HG03039 (cell line): Measurements from ENCODE around the gene SCN10A.

ENCODE experiments used
- ATAC-seq: cut with Tn5 transposase; IDR thresholded peaks from one replicate; pipeline ENCODE4 v1.9.1; 2021; ENCODE audit warnings: mild to moderate bottlenecking, moderate library complexity; ENCODE audit not compliant: unreplicated experiment

Gene SCN10A

GRCh38 chr3:38655708-38656300, 160.2 kb downstream of the SCN10A start:
- no peak for ATAC-seq

DNA sequence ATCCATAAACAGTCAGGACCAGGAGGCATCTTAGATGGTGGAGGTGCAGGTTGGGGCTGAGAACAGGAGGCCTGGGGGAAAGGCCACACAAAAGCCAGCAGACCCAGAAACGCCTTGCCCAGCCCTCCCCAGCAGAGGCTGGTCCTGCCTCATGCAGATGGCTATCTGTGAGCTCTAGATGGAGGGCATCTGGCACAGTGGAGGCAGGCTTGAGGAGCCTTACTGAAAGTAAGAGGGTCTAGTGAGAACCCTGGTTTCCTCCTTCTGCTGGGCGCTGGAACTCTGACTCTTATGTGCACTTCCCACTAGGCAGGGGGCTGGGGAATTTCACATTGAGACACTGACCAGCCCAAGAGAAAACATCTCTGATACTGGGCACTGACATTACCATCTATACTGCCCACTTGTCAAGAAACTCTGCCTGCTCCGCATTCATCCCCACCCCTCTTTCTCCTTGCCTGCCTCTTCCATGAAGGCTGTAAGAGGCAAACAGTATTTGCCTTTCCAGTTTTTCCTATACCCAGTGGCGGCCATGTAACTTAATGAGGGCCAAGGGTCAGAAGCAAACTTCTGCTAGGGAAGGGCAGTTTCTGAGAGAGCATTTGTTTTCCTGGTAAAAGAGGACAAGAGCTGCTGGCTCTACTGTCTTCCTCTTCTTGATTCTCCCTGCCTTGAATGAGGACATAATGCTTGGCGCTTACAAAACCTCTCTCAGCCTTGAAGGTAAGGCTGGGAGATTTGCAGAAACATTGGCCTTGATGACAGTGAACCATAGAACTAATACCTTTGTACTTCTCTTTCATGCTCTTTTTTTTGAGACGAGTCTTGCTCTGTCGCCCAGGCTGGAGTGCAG, 162.1 kb downstream of the SCN10A start:
- ATAC-seq = no peak

GRCh38 chr3:38652934-38653333, 163.1 kb downstream of the SCN10A start:
- ATAC-seq = no peak

- ATAC-seq = peak; percentile 56
These were observed 164.7 kb downstream of the SCN10A start for GRCh38 chr3:38651153-38651789.

- no peak for ATAC-seq
These were observed 165.6 kb downstream of the SCN10A start for GRCh38 chr3:38650248-38650951.

- ATAC-seq = no peak
These were observed 166.3 kb downstream of the SCN10A start, which contains the start of gene SCN5A for GRCh38 chr3:38649500-38650247. TSS of gene SCN5A (minus strand) at chr3:38649687. CDS start at chr3:38633307, 16,380 bp downstream.

- ATAC-seq = no peak
These were observed 167.1 kb downstream of the SCN10A start for GRCh38 chr3:38648659-38649499.

- no peak for ATAC-seq
These were observed 167.9 kb downstream of the SCN10A start for GRCh38 chr3:38648024-38648658.

- ATAC-seq = no peak
These were observed 168.6 kb downstream of the SCN10A start for GRCh38 chr3:38647217-38647970.
